HT1080 (cell line): ENCODE results near the gene NAA25. TPM values are rescaled to one million over a fixed set of nuclear protein-coding genes. Genes with fewer than 3 reads are reported as not detected.

Source experiments
- DNase-seq: peaks from one replicate; pipeline ENCODE4 v3.0.0-alpha.2; 2015; ENCODE audit warnings: low read depth
- small RNA-seq: library from RNA; depleted of rRNA; stranded (forward); fragments of <200 nt; gene quantifications from one replicate; pipeline ENCODE3, GENCODE V24; 2014
- total RNA-seq: library from RNA; depleted of rRNA; stranded (reverse); fragments of >200 nt; shearing (Covaris generic); gene quantifications from 2 replicates; pipeline ENCODE4 v1.2.3, GENCODE V29; 2014; rRNA removed

Gene NAA25
- total RNA-seq, 1 experiment from 2014 or later = 31.0 TPM

GRCh38 chr12:111980598-111980997, 128.0 kb downstream of the NAA25 start:
- DNase-seq = no peak

DNA sequence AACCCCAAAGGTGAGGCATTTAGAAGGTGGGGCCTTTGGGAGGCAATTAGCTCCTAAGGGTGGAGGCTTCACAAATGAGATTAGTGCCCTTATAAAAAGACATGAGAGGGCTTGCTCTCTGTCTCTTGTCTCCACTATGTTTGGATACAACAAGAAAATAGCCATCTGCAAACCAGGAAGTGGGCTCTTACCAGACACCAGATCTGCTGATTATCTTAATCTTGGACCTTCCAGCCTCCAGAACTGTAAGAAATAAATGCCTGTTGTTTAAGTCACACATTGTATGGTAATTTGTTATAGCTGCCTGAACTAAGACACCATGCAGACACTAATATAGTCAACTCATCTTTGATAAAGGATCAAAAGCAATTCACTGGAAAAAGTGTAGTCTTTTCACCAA, 130.0 kb downstream of the NAA25 start:
- DNase-seq = no peak

DNA sequence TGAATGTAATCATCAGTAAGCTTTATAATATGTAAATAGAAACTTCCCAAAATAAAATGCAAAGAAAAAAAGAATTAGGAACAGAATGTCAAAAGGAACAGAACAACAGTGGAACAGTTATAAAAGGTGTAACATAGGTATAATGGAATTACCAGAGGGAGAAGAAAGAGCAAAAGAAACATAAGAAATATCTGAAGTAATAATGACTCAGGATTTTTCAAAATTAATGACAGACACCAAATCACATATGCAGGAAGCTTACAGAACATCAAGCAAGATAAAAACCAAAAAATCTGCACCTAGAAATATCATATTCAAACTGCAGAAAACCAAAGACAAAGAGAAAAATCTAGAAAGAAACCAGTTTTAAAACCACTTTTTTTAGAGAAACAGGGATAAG, 131.7 kb downstream of the NAA25 start:
- DNase-seq = no peak

Small RNAs within 50 kb of the gene (small RNA-seq; reads per million reads assigned to genes)
- gene AC004024.1 = not detected
- gene MIR3657 = not detected
- gene RF00019 = not detected

Other genes starting within 250 kb of the NAA25 start
- gene TMEM116, start 95.6 kb downstream of the NAA25 start, total RNA-seq = 4.7 and 6.2 TPM in 2 replicates
- gene ERP29, start 95.4 kb downstream of the NAA25 start, total RNA-seq = 109 and 120 TPM in 2 replicates
- gene TRAFD1, start 16.8 kb upstream of the NAA25 start, total RNA-seq = 17.1 and 20.0 TPM in 2 replicates